Neural progenitor cell (in vitro differentiated cells): Measurements from ENCODE around the gene RAET1E.

ENCODE experiments used
- EZH2phosphoT487 ChIP-seq: fragments of 200-600 bp; sonication (generic); IDR thresholded peaks from 2 replicates; pipeline ENCODE4 v1.6.1; 2017; ENCODE audit warnings: antibody characterized with exemption
- TF ChIP-seq, protein P1 (sequence below): fragments of 200-600 bp; sonication (generic); IDR thresholded peaks from 2 replicates; pipeline ENCODE4 v1.5.1; 2017; ENCODE audit warnings: antibody characterized with exemption, mild to moderate bottlenecking

DNA sequence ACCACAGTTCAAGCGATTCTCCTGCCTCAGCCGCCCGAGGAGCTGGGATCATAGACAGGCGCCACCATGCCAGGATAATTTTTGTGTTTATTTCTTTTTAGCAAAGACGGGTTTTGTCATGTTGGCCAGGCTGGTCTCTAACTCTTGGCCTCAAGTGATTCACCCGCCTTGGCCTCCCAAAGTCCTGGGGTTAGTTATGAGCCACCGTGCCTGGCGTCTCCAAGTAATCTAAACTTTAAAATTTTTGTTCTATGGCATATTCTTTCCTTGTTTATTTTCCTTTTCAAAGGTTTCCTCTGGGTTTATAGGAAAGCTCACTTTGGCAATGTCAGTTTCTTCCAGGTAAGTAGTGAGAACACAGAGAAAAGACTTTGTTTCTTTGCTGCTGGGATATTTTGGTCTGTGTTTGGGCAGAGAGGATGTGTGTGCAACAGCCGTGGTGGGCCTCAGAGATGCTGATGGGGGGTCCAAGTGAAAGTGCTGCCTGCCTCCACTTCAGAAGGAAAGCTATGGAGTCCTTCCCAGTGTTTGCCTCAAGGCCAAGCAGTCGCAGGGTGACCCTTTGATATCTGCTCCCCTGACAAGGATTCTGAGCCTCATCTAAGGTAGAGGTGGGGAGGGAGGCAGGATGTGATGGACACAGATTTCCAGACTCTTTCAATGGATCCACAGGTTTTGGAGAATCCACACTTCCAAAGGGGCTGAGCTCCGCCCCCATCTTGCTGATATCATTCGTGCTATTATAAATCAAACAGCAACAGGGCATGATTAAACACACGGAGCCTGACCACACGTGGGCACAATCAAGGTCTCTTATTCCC, 36.1 kb downstream of the RAET1E start:
- TF ChIP-seq, protein P1, sequence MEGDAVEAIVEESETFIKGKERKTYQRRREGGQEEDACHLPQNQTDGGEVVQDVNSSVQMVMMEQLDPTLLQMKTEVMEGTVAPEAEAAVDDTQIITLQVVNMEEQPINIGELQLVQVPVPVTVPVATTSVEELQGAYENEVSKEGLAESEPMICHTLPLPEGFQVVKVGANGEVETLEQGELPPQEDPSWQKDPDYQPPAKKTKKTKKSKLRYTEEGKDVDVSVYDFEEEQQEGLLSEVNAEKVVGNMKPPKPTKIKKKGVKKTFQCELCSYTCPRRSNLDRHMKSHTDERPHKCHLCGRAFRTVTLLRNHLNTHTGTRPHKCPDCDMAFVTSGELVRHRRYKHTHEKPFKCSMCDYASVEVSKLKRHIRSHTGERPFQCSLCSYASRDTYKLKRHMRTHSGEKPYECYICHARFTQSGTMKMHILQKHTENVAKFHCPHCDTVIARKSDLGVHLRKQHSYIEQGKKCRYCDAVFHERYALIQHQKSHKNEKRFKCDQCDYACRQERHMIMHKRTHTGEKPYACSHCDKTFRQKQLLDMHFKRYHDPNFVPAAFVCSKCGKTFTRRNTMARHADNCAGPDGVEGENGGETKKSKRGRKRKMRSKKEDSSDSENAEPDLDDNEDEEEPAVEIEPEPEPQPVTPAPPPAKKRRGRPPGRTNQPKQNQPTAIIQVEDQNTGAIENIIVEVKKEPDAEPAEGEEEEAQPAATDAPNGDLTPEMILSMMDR, result no peak
- TF ChIP-seq EZH2phosphoT487, result no peak
